NB4 (cell line): Measurements from ENCODE around the gene LRMDA.

Source experiments
- DNase-seq: peaks from one replicate; pipeline ENCODE4 v3.0.0; 2010; ENCODE audit warnings: low read depth
- H3K4me3 ChIP-seq: one replicate; pipeline ENCODE4 v1.5.1; 2011; ENCODE audit warnings: mild to moderate bottlenecking, low read depth, low read length, moderate library complexity
- MYC ChIP-seq: IDR thresholded peaks from 2 replicates; pipeline ENCODE4 v1.6.1; 2011; ENCODE audit warnings: low read depth, low read length
- POLR2A ChIP-seq: IDR thresholded peaks from 2 replicates; pipeline ENCODE4 v1.6.1; 2011; ENCODE audit warnings: mild to moderate bottlenecking; ENCODE audit not compliant: insufficient read length; ENCODE audit errors: extremely low read depth
- TF ChIP-seq, protein P1 (sequence below): IDR thresholded peaks from one replicate; pipeline ENCODE4 v1.5.1; 2012; ENCODE audit warnings: low read depth, low read length
- TF ChIP-seq, protein P2 (sequence below): IDR thresholded peaks from 2 replicates; pipeline ENCODE4 v1.6.1; 2011; ENCODE audit warnings: low read depth, low read length

LRMDA gene

DNA sequence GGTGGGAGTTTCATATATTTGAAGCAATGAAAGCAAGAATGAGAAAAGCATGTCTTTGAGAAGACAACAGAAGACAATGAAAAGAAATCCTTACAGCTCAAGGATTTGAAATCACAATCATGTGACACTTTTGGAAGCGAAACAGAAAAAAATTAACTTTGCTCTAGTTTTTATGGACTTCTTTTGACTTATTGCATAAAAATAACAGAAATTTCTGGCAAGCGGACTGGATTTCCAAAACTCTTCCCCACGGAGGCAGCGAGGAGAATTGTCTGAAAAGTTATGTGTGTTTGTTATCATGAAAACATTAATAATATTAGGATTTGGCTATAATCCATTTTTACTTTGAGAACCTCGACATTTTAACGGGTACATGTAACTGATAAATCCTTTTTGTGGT is 223.3 kb downstream of the LRMDA start:
- DNase-seq = no peak
- TF ChIP-seq, protein P1, sequence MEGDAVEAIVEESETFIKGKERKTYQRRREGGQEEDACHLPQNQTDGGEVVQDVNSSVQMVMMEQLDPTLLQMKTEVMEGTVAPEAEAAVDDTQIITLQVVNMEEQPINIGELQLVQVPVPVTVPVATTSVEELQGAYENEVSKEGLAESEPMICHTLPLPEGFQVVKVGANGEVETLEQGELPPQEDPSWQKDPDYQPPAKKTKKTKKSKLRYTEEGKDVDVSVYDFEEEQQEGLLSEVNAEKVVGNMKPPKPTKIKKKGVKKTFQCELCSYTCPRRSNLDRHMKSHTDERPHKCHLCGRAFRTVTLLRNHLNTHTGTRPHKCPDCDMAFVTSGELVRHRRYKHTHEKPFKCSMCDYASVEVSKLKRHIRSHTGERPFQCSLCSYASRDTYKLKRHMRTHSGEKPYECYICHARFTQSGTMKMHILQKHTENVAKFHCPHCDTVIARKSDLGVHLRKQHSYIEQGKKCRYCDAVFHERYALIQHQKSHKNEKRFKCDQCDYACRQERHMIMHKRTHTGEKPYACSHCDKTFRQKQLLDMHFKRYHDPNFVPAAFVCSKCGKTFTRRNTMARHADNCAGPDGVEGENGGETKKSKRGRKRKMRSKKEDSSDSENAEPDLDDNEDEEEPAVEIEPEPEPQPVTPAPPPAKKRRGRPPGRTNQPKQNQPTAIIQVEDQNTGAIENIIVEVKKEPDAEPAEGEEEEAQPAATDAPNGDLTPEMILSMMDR = no peak
- TF ChIP-seq MYC = no peak
- TF ChIP-seq POLR2A = no peak
- TF ChIP-seq, protein P2, sequence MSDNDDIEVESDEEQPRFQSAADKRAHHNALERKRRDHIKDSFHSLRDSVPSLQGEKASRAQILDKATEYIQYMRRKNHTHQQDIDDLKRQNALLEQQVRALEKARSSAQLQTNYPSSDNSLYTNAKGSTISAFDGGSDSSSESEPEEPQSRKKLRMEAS = no peak
- H3K4me3 ChIP-seq = no peak overlapping the region

DNA sequence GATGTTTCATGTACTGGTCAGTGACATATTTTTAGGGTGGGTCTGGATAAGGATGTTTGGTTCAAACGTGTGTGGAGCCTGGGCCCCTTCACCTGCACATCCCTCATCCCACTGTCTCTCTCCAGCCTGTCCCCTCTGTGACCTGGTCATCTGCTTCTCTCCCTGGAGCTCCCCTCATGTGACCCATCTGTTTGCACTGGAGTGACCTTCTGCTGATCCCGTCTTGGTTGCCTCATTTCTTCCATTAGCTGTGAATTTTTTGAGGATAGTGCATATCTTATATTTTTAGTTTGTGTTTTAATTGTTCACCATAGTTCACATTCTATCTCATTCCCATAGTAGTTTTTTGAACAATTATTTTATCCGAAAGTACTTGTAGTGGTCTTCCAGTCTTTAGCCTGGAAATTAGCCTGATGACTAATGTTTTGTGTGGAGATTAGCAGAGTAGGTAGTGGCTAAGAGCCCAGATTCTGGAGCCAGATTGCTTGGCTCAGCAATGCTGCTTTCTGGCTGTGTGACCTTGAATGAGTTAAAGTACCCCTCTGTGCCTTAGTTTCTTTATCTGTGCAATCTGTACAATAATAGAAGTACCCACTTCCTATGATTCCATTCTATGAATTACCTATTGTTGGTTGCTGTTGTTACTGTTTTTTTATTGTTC is 224.5 kb downstream of the LRMDA start:
- TF ChIP-seq POLR2A = no peak
- TF ChIP-seq, protein P2 = no peak
- TF ChIP-seq, protein P1 = no peak
- TF ChIP-seq MYC = no peak
- DNase-seq = no peak
- no peak overlapping the region for H3K4me3 ChIP-seq

DNA sequence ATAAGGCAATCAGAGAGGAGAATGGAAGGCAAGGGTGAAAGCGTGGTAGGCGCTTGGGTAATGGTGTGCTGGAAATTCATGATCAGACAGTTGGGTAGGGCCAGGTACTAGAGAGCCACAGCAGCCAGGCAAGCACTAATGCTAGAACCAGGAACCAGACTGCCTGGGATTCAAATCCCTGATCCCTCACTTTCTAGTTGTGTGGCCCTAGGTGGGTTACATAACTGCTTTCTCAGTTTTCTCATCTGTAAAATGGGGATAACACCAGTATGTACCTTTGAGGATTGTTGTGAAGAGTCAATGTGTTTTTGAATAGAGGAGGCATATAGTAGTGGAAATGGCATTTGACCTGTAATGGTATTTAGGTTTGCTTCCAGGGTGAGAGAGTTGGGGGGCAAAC is 225.9 kb downstream of the LRMDA start:
- H3K4me3 ChIP-seq = no peak overlapping the region
- TF ChIP-seq MYC (no peak), POLR2A (no peak)
- TF ChIP-seq, protein P2 = no peak
- TF ChIP-seq, protein P1 = no peak
- DNase-seq = no peak

DNA sequence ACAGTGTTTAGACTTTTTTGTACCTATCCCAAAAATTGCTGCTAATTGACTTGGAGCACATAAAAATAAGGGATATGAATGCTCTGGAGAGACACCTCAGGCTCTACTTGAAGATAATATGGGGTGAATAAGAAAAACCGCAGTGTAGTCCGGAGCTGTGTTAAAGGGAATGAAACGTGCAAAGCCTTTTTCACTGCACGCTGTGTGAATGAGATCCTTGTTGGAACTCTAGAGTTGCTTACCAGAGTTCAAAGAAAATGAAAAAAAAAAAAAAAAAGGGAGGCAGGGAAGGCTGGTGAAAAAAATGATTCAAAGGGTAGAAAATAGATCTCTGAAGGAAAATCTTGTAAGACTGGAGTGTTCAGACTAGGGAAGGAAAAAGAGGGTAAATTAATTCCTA is 226.6 kb downstream of the LRMDA start:
- DNase-seq = no peak
- no peak overlapping the region for H3K4me3 ChIP-seq
- TF ChIP-seq MYC = no peak
- TF ChIP-seq POLR2A = no peak
- TF ChIP-seq, protein P1 = no peak
- TF ChIP-seq, protein P2 = no peak

DNA sequence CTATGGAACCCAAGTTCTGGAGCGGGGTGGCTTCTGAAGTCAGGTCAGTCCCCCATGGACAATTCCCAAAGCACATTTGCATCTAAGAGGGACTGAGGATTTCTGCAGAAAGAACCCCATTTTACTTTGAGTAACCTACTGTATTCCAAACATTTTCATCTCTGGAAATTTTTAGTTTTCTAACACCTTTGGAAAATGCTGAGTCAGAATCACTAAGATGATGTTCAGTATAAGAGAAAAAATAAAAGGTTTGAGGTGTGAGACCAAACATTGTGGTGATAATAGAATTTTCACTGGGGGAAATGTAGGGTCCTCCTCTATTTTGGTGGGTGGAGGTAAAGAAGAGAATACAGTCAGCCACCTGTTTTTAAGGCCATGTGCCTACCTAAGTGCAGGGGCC is 227.1 kb downstream of the LRMDA start:
- TF ChIP-seq POLR2A (no peak), MYC (no peak)
- TF ChIP-seq, protein P2 = no peak
- TF ChIP-seq, protein P1 = no peak
- H3K4me3 ChIP-seq = no peak overlapping the region
- no peak for DNase-seq
